Effector CD4-positive, alpha-beta T cell (primary cell): ENCODE measurements around the gene ID3.
"Not testable (repeated sequence)": the region's sequence is repeated elsewhere in the genome, so short reads cannot be mapped to it uniquely, and the experiment has no call there.

Source experiments
- DNase-seq: peaks from one replicate; pipeline ENCODE4 v3.0.0-alpha.2; 2020

Gene ID3

GRCh38 chr1:23546897-23547584 is 12.3 kb downstream of the ID3 start:
- no peak for DNase-seq

GRCh38 chr1:23545851-23546250 is 13.4 kb downstream of the ID3 start:
- DNase-seq: no peak

GRCh38 chr1:23544444-23545389 is 14.6 kb downstream of the ID3 start:
- peak; percentile 63 for DNase-seq

- DNase-seq: no peak
Measured at GRCh38 chr1:23543707-23544443, 15.4 kb downstream of the ID3 start.

GRCh38 chr1:23542940-23543339 is 16.4 kb downstream of the ID3 start:
- DNase-seq: not testable (repeated sequence)

GRCh38 chr1:23539698-23540266 is 19.5 kb downstream of the ID3 start:
- DNase-seq: peak; percentile 85

- DNase-seq: no peak
Measured at GRCh38 chr1:23537296-23537973, 21.9 kb downstream of the ID3 start.

GRCh38 chr1:23533246-23534023 is 25.9 kb downstream of the ID3 start:
- no peak for DNase-seq

- no peak for DNase-seq
Measured at GRCh38 chr1:23531562-23532094, 27.7 kb downstream of the ID3 start.

- DNase-seq: peak; percentile 77
Measured at GRCh38 chr1:23530747-23531561, 28.3 kb downstream of the ID3 start, which contains the start of gene E2F2. TSS of gene E2F2 (minus strand) at chr1:23531233. CDS start at chr1:23530793, 440 bp downstream.

- DNase-seq: no peak
Measured at GRCh38 chr1:23530087-23530746, 29.1 kb downstream of the ID3 start.

- DNase-seq: no peak
Measured at GRCh38 chr1:23529146-23530086, 29.9 kb downstream of the ID3 start.

GRCh38 chr1:23528250-23528978 is 30.9 kb downstream of the ID3 start:
- DNase-seq: peak; percentile 51

GRCh38 chr1:23527900-23528249 is 31.4 kb downstream of the ID3 start:
- DNase-seq: no peak

- DNase-seq: no peak
Measured at GRCh38 chr1:23527366-23527765, 31.9 kb downstream of the ID3 start.

- DNase-seq: no peak
Measured at GRCh38 chr1:23526329-23527041, 32.8 kb downstream of the ID3 start.
